ENCODE measurements around the gene SNRPD1. TPM values are rescaled to one million over a fixed set of nuclear protein-coding genes. Genes with fewer than 3 reads are reported as not detected.

The SNRPD1 gene
- total and polyA plus RNA-seq, 9 of the 15 experiments (the other 6 are each of a cell fraction or from before 2014, with no cell fraction given), result 186 to 1,063 (median 313) TPM

- TF ChIP-seq CLOCK (CRISPR knock-in tag; IDR thresholded peaks at IDR 0.05; ENCODE audit: borderline replicate concordance) (no peak), CTBP1 (IDR thresholded peaks at IDR 0.05; ENCODE audit: borderline replicate concordance) (no peak), E2F4 (CRISPR knock-in tag; IDR thresholded peaks at IDR 0.05; ENCODE audit: low read depth) (no peak), ZEB2 (IDR thresholded peaks at IDR 0.05) (no peak), MCM3 (IDR thresholded peaks at IDR 0.05) (no peak), ZNF586 (CRISPR knock-in tag; conservative IDR thresholded peaks at IDR 0.05) (no peak), POLR2AphosphoS2 (IDR thresholded peaks at IDR 0.05; ENCODE audit: low read length) (no peak), NR2C2 (CRISPR knock-in tag; IDR thresholded peaks at IDR 0.05) (no peak), NR2C2 (tag; IDR thresholded peaks at IDR 0.05) (no peak), CSDE1 (IDR thresholded peaks at IDR 0.05) (no peak), SRSF3 (IDR thresholded peaks at IDR 0.05; ENCODE audit: insufficient read depth, low read length) (no peak), ZNF140 (CRISPR knock-in tag; IDR thresholded peaks at IDR 0.05) (no peak)
- TF ChIP-seq, protein P1, sequence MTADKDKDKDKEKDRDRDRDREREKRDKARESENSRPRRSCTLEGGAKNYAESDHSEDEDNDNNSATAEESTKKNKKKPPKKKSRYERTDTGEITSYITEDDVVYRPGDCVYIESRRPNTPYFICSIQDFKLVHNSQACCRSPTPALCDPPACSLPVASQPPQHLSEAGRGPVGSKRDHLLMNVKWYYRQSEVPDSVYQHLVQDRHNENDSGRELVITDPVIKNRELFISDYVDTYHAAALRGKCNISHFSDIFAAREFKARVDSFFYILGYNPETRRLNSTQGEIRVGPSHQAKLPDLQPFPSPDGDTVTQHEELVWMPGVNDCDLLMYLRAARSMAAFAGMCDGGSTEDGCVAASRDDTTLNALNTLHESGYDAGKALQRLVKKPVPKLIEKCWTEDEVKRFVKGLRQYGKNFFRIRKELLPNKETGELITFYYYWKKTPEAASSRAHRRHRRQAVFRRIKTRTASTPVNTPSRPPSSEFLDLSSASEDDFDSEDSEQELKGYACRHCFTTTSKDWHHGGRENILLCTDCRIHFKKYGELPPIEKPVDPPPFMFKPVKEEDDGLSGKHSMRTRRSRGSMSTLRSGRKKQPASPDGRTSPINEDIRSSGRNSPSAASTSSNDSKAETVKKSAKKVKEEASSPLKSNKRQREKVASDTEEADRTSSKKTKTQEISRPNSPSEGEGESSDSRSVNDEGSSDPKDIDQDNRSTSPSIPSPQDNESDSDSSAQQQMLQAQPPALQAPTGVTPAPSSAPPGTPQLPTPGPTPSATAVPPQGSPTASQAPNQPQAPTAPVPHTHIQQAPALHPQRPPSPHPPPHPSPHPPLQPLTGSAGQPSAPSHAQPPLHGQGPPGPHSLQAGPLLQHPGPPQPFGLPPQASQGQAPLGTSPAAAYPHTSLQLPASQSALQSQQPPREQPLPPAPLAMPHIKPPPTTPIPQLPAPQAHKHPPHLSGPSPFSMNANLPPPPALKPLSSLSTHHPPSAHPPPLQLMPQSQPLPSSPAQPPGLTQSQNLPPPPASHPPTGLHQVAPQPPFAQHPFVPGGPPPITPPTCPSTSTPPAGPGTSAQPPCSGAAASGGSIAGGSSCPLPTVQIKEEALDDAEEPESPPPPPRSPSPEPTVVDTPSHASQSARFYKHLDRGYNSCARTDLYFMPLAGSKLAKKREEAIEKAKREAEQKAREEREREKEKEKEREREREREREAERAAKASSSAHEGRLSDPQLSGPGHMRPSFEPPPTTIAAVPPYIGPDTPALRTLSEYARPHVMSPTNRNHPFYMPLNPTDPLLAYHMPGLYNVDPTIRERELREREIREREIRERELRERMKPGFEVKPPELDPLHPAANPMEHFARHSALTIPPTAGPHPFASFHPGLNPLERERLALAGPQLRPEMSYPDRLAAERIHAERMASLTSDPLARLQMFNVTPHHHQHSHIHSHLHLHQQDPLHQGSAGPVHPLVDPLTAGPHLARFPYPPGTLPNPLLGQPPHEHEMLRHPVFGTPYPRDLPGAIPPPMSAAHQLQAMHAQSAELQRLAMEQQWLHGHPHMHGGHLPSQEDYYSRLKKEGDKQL (CRISPR knock-in tag; IDR thresholded peaks at IDR 0.05; ENCODE audit: borderline replicate concordance), result no peak
Measured at GRCh38 chr18:21680161-21680560, 68.0 kb downstream of the SNRPD1 start (continued).

All from K562 (cell line).